Uterus (tissue), 2 donors: ENCODE data around the gene NEB.

Experiments used
- POLR2A ChIP-seq, 2 donors: fragments of 450-650 bp; IDR thresholded peaks; one replicate each; pipeline ENCODE4 v1.6.1; 2016; ENCODE audit warnings: antibody characterized with exemption in 2 of 2, mild to moderate bottlenecking in 1 of 2, moderate library complexity in 1 of 2
- TF ChIP-seq, protein P1 (sequence below), 4 experiments: fragments of 200-600 bp in 2 of 4; fragments of 450-650 bp in 2 of 4; sonication (generic) in 2 of 4; IDR thresholded peaks; one replicate each; pipeline ENCODE4 v1.5.1; 2016 to 2019; ENCODE audit warnings: antibody characterized with exemption in 4 of 4, mild to moderate bottlenecking in 2 of 4, moderate library complexity in 1 of 4

DNA sequence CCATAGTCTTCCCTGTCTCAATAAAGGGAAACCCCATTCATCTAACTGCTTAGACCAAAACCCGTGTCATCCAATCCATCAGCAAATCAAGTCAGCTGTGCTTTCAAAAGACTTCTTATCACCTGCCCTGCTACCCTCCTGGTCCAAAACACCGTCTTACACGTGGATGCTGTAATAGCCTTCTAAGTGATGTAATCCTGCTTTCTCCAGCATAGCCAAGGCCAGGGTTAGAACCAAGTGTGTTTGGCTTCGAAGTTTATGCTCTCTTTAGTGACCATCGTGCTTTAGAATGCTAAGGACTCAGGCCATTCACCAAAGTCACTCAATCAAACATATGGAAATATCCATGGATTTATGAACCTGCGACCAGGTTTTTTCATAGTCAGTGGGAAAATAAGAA lies 25.5 kb downstream of the NEB start:
- no peak for TF ChIP-seq POLR2A (IDR thresholded peaks at IDR 0.05)
- TF ChIP-seq, protein P1, sequence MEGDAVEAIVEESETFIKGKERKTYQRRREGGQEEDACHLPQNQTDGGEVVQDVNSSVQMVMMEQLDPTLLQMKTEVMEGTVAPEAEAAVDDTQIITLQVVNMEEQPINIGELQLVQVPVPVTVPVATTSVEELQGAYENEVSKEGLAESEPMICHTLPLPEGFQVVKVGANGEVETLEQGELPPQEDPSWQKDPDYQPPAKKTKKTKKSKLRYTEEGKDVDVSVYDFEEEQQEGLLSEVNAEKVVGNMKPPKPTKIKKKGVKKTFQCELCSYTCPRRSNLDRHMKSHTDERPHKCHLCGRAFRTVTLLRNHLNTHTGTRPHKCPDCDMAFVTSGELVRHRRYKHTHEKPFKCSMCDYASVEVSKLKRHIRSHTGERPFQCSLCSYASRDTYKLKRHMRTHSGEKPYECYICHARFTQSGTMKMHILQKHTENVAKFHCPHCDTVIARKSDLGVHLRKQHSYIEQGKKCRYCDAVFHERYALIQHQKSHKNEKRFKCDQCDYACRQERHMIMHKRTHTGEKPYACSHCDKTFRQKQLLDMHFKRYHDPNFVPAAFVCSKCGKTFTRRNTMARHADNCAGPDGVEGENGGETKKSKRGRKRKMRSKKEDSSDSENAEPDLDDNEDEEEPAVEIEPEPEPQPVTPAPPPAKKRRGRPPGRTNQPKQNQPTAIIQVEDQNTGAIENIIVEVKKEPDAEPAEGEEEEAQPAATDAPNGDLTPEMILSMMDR (IDR thresholded peaks at IDR 0.05), result no peak
